ENCODE results near the gene POP5. TPM values are rescaled to one million over a fixed set of nuclear protein-coding genes. Genes with fewer than 3 reads are reported as not detected.
A peak's percentile ranks its signal among the peaks of the same experiment; 100 is the strongest.

Gene POP5
- total and polyA plus RNA-seq, 2 experiments from 2014 or later = 52.4 to 140 TPM

DNA sequence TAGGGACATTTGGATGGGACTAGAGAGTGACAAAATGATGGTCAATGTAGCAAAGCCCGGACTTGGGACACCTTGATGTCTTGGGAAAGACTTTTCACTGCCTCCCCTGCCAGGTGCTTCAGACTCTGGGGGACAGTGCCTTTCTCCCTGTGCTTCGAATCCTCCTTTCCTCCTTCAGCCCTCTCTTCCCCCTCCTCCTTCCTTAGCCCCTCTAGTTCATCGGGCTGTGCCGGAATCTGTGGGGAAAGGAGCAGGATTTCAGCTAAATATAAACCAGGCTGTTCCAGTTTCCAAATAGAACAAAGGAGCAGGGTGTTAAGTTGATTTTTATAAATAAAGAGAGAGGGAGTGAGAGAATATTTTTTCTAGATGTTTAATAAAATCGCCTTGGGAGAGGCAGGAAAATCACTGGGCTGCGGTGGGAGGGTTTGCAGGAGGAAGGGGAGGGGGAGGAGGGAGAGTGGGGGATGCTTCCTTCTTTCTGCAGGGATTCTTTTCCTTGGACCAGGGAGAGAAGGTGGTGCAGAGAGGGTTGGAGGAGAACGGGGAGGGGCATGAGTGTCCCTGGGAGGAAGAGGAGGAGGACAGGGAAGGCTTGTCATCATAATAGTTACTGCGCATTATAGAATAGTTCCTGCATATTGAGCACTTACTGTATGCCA is 37.9 kb upstream of the POP5 start:
- H3K27ac ChIP-seq (ENCODE audit: low read depth) = no peak overlapping the region
- H3K9me2 ChIP-seq (ENCODE audit: insufficient read depth) = no peaks in the 10 kb centered on the region
- Mint-ChIP-seq H3K27ac (no peak overlapping the region), H3K36me3 (ENCODE audit: low read depth) (no peaks in the 10 kb centered on the region), H3K4me1 (peaks cover 13% of the 10 kb centered on the region), H3K27me3 (ENCODE audit: insufficient read depth, low read depth, poor library complexity) (peaks cover 2% of the 10 kb centered on the region), H3K9me3 (peaks cover 3% of the 10 kb centered on the region; the same call in 1 of the 3 replicates), H3K4me3 (peak overlapping the region; percentile 45)
- no peaks in the 10 kb centered on the region for H3K36me3 ChIP-seq (ENCODE audit: insufficient read depth)
- H3F3A ChIP-seq (replicated peaks; ENCODE audit: low read depth) = no peaks in the 10 kb centered on the region
- no peaks in the 10 kb centered on the region for H4K20me1 ChIP-seq (replicated peaks; ENCODE audit: insufficient read depth)
- peak overlapping the region; percentile 63 for H3K4me2 ChIP-seq
- TF ChIP-seq JUNB (IDR thresholded peaks at IDR 0.05; ENCODE audit: unreplicated experiment) (no peak), POLR2AphosphoS5 (IDR thresholded peaks at IDR 0.05; ENCODE audit: low read depth) (no peak), EZH2 (IDR thresholded peaks at IDR 0.05; ENCODE audit: low read depth, unreplicated experiment) (no peak), ZNF331 (CRISPR knock-in tag; IDR thresholded peaks at IDR 0.05; ENCODE audit: low read depth) (no peak), STAT1 (IDR thresholded peaks at IDR 0.05; ENCODE audit: unreplicated experiment) (no peak), NANOG (IDR thresholded peaks at IDR 0.05; ENCODE audit: borderline replicate concordance) (no peak), CREB1 (CRISPR knock-in tag; IDR thresholded peaks at IDR 0.05; ENCODE audit: low read depth) (no peak), ZNF114 (CRISPR knock-in tag; IDR thresholded peaks at IDR 0.05) (no peak), EZH2phosphoT487 (IDR thresholded peaks at IDR 0.05; ENCODE audit: unreplicated experiment) (no peak)
- TF ChIP-seq, protein P1, sequence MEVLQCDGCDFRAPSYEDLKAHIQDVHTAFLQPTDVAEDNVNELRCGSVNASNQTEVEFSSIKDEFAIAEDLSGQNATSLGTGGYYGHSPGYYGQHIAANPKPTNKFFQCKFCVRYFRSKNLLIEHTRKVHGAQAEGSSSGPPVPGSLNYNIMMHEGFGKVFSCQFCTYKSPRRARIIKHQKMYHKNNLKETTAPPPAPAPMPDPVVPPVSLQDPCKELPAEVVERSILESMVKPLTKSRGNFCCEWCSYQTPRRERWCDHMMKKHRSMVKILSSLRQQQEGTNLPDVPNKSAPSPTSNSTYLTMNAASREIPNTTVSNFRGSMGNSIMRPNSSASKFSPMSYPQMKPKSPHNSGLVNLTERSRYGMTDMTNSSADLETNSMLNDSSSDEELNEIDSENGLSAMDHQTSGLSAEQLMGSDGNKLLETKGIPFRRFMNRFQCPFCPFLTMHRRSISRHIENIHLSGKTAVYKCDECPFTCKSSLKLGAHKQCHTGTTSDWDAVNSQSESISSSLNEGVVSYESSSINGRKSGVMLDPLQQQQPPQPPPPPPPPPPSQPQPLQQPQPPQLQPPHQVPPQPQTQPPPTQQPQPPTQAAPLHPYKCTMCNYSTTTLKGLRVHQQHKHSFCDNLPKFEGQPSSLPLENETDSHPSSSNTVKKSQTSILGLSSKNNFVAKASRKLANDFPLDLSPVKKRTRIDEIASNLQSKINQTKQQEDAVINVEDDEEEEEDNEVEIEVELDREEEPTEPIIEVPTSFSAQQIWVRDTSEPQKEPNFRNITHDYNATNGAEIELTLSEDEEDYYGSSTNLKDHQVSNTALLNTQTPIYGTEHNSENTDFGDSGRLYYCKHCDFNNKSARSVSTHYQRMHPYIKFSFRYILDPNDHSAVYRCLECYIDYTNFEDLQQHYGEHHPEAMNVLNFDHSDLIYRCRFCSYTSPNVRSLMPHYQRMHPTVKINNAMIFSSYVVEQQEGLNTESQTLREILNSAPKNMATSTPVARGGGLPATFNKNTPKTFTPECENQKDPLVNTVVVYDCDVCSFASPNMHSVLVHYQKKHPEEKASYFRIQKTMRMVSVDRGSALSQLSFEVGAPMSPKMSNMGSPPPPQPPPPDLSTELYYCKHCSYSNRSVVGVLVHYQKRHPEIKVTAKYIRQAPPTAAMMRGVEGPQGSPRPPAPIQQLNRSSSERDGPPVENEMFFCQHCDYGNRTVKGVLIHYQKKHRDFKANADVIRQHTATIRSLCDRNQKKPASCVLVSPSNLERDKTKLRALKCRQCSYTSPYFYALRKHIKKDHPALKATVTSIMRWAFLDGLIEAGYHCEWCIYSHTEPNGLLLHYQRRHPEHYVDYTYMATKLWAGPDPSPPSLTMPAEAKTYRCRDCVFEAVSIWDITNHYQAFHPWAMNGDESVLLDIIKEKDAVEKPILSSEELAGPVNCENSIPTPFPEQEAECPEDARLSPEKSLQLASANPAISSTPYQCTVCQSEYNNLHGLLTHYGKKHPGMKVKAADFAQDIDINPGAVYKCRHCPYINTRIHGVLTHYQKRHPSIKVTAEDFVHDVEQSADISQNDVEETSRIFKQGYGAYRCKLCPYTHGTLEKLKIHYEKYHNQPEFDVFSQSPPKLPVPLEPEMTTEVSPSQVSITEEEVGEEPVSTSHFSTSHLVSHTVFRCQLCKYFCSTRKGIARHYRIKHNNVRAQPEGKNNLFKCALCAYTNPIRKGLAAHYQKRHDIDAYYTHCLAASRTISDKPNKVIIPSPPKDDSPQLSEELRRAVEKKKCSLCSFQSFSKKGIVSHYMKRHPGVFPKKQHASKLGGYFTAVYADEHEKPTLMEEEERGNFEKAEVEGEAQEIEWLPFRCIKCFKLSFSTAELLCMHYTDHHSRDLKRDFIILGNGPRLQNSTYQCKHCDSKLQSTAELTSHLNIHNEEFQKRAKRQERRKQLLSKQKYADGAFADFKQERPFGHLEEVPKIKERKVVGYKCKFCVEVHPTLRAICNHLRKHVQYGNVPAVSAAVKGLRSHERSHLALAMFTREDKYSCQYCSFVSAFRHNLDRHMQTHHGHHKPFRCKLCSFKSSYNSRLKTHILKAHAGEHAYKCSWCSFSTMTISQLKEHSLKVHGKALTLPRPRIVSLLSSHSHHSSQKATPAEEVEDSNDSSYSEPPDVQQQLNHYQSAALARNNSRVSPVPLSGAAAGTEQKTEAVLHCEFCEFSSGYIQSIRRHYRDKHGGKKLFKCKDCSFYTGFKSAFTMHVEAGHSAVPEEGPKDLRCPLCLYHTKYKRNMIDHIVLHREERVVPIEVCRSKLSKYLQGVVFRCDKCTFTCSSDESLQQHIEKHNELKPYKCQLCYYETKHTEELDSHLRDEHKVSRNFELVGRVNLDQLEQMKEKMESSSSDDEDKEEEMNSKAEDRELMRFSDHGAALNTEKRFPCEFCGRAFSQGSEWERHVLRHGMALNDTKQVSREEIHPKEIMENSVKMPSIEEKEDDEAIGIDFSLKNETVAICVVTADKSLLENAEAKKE (CRISPR knock-in tag; IDR thresholded peaks at IDR 0.05) = no peak
- TF ChIP-seq, protein P2, sequence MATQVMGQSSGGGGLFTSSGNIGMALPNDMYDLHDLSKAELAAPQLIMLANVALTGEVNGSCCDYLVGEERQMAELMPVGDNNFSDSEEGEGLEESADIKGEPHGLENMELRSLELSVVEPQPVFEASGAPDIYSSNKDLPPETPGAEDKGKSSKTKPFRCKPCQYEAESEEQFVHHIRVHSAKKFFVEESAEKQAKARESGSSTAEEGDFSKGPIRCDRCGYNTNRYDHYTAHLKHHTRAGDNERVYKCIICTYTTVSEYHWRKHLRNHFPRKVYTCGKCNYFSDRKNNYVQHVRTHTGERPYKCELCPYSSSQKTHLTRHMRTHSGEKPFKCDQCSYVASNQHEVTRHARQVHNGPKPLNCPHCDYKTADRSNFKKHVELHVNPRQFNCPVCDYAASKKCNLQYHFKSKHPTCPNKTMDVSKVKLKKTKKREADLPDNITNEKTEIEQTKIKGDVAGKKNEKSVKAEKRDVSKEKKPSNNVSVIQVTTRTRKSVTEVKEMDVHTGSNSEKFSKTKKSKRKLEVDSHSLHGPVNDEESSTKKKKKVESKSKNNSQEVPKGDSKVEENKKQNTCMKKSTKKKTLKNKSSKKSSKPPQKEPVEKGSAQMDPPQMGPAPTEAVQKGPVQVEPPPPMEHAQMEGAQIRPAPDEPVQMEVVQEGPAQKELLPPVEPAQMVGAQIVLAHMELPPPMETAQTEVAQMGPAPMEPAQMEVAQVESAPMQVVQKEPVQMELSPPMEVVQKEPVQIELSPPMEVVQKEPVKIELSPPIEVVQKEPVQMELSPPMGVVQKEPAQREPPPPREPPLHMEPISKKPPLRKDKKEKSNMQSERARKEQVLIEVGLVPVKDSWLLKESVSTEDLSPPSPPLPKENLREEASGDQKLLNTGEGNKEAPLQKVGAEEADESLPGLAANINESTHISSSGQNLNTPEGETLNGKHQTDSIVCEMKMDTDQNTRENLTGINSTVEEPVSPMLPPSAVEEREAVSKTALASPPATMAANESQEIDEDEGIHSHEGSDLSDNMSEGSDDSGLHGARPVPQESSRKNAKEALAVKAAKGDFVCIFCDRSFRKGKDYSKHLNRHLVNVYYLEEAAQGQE (IDR thresholded peaks at IDR 0.05; ENCODE audit: unreplicated experiment) = no peak
- TF ChIP-seq, protein P3, sequence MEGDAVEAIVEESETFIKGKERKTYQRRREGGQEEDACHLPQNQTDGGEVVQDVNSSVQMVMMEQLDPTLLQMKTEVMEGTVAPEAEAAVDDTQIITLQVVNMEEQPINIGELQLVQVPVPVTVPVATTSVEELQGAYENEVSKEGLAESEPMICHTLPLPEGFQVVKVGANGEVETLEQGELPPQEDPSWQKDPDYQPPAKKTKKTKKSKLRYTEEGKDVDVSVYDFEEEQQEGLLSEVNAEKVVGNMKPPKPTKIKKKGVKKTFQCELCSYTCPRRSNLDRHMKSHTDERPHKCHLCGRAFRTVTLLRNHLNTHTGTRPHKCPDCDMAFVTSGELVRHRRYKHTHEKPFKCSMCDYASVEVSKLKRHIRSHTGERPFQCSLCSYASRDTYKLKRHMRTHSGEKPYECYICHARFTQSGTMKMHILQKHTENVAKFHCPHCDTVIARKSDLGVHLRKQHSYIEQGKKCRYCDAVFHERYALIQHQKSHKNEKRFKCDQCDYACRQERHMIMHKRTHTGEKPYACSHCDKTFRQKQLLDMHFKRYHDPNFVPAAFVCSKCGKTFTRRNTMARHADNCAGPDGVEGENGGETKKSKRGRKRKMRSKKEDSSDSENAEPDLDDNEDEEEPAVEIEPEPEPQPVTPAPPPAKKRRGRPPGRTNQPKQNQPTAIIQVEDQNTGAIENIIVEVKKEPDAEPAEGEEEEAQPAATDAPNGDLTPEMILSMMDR (conservative IDR thresholded peaks at IDR 0.05; ENCODE audit: low read depth in 2 of 2) = no peak
- TF ChIP-seq, protein P4, sequence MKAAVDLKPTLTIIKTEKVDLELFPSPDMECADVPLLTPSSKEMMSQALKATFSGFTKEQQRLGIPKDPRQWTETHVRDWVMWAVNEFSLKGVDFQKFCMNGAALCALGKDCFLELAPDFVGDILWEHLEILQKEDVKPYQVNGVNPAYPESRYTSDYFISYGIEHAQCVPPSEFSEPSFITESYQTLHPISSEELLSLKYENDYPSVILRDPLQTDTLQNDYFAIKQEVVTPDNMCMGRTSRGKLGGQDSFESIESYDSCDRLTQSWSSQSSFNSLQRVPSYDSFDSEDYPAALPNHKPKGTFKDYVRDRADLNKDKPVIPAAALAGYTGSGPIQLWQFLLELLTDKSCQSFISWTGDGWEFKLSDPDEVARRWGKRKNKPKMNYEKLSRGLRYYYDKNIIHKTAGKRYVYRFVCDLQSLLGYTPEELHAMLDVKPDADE (IDR thresholded peaks at IDR 0.05) = no peak
- H3K4me3 ChIP-seq = peak overlapping the region; percentile 42
- DNase-seq (ENCODE audit: low spot score) = peak; percentile 22
- H2AFZ ChIP-seq = peak overlapping the region; percentile 92
- peak; percentile 68 for ATAC-seq
- no peaks in the 10 kb centered on the region for H3K27me3 ChIP-seq (ENCODE audit: insufficient read depth)
- H3K4me1 ChIP-seq (ENCODE audit: insufficient read depth) = peaks cover 4% of the 10 kb centered on the region; the same call in 1 of the 2 replicates
- no peaks in the 10 kb centered on the region for H3K79me2 ChIP-seq (replicated peaks; ENCODE audit: insufficient read depth)
